GM12878 (cell line): Measurements from ENCODE around the gene MYLK4. TPM values are rescaled to one million over a fixed set of nuclear protein-coding genes. Genes with fewer than 3 reads are reported as not detected.
A peak's percentile ranks its signal among the peaks of the same experiment; 100 is the strongest.

ENCODE experiments used
- ATAC-seq: fragments of 200-7000 bp; cut with Tn5 transposase; 3 replicates; pipeline ENCODE4 v1.9.1; 2020; ENCODE audit warnings: mild to moderate bottlenecking, moderate library complexity
- Bru-seq: library from RNA; stranded (reverse); fragments of 400-500 nt; gene quantifications from one replicate; lab custom pipeline; 2021; lab: Mats Ljungman, UMichigan
- BruChase-seq, 2 experiments: library from RNA; stranded (reverse); fragments of 400-500 nt; gene quantifications; one replicate each; lab custom pipeline; 2021; lab: Mats Ljungman, UMichigan
- BruUV-seq: library from RNA; stranded (reverse); fragments of 400-500 nt; replicated peaks from 2 replicates; lab custom pipeline; 2021; lab: Mats Ljungman, UMichigan
- CTCF ChIA-PET: fragments of 300-600 bp; sonication (Branson Sonifier 250); formaldehyde crosslinking; extraction: SDS; loops from one replicate; lab custom pipeline; 2021; ENCODE audit warnings: inconsistent platforms; lab: Yijun Ruan, JAX
- POLR2A ChIA-PET: fragments of 350-600 bp; formaldehyde crosslinking; extraction: SDS; loops from one replicate; lab custom pipeline; 2021; ENCODE audit warnings: inconsistent platforms; lab: Charles Lee
- RAD21 ChIA-PET: fragments of 300-600 bp; sonication (Branson Sonifier 250); formaldehyde crosslinking; loops from one replicate; lab custom pipeline; 2023; ENCODE audit warnings: antibody characterized with exemption; ENCODE audit not compliant: unreplicated experiment; lab: Charles Lee
- SMC1A ChIA-PET: fragments of 300-600 bp; sonication (Branson Sonifier 250); formaldehyde crosslinking; loops from one replicate; lab custom pipeline; 2023; ENCODE audit not compliant: unreplicated experiment, uncharacterized antibody; lab: Charles Lee
- DNase-seq: peaks from one replicate; pipeline ENCODE4 v3.0.0-alpha.2; 2011; ENCODE audit warnings: low read depth, low spot score
- FAIRE-seq: peaks from 3 replicates; lab custom pipeline; 2011; peaks lifted over from hg19 to GRCh38; lab: Jason Lieb, UNC
- H2AFZ ChIP-seq: 2 replicates; pipeline ENCODE4 v1.6.0; 2011; ENCODE audit warnings: low read depth, low read length, control low read depth; ENCODE audit not compliant: control insufficient read depth
- H3K27ac ChIP-seq: 2 replicates; pipeline ENCODE4 v1.5.1; 2011; ENCODE audit warnings: control low read depth; ENCODE audit not compliant: control insufficient read depth, insufficient read depth
- H3K27me3 ChIP-seq, 2 experiments: replicated peaks in 1 of 2; 2 replicates each; pipeline versions ENCODE4 v1.6.0 to v1.6.1; 2011; ENCODE audit warnings: low read length in 1 of 2; ENCODE audit not compliant: control insufficient read depth in 2 of 2, insufficient read depth in 2 of 2
- H3K36me3 ChIP-seq, 2 experiments: 2 replicates each; pipeline ENCODE4 v1.5.1; 2011; ENCODE audit warnings: low read length in 1 of 2; ENCODE audit not compliant: control insufficient read depth in 2 of 2, insufficient read depth in 2 of 2
- H3K4me1 ChIP-seq: 2 replicates; pipeline ENCODE4 v1.6.1; 2011; ENCODE audit warnings: mild to moderate bottlenecking, low read length, moderate library complexity, mixed read lengths; ENCODE audit not compliant: control insufficient read depth, insufficient read depth
- H3K4me2 ChIP-seq: 2 replicates; pipeline ENCODE4 v1.6.0; 2011; ENCODE audit warnings: control low read depth; ENCODE audit not compliant: control insufficient read depth, insufficient read depth
- H3K4me3 ChIP-seq: fragments of 200-600 bp; sonication (generic); 2 replicates; pipeline ENCODE4 v1.5.1; 2016
- H3K79me2 ChIP-seq: 2 replicates; pipeline ENCODE4 v1.6.0; 2011; ENCODE audit warnings: low read length; ENCODE audit not compliant: control insufficient read depth, insufficient read depth
- H3K9ac ChIP-seq: 2 replicates; pipeline ENCODE4 v1.8.0; 2011; ENCODE audit warnings: low read length, control low read depth, mixed read lengths; ENCODE audit not compliant: control insufficient read depth, insufficient read depth
- H3K9me3 ChIP-seq: replicated peaks from 3 replicates; pipeline ENCODE4 v1.5.1; 2011; ENCODE audit warnings: mild to moderate bottlenecking, low read length; ENCODE audit not compliant: control insufficient read depth, insufficient read depth
- H4K20me1 ChIP-seq: 2 replicates; pipeline ENCODE4 v1.6.0; 2011; ENCODE audit not compliant: control insufficient read depth, insufficient read depth
- CBFB ChIP-seq: IDR thresholded peaks from 2 replicates; pipeline ENCODE4 v1.6.1; 2016; ENCODE audit warnings: antibody characterized with exemption, low read depth
- HSF1 ChIP-seq: fragments of 150-350 bp; IDR thresholded peaks from 2 replicates; pipeline ENCODE4 v1.6.1; 2014; ENCODE audit warnings: mild to moderate bottlenecking, low read depth, low read length
- SMAD5 ChIP-seq: IDR thresholded peaks from 2 replicates; pipeline ENCODE4 v1.6.1; 2016; ENCODE audit warnings: antibody characterized with exemption, low read depth
- SMC3 ChIP-seq: IDR thresholded peaks from 2 replicates; pipeline ENCODE4 v1.6.1; 2011; ENCODE audit warnings: low read length, improper control_type of control experiment, borderline replicate concordance
- ZBTB11 ChIP-seq: fragments of 450-650 bp; formaldehyde crosslinking; IDR thresholded peaks from 2 replicates; pipeline ENCODE4 v1.5.0; 2022; ENCODE audit warnings: mild to moderate bottlenecking, missing genetic modification characterization
- ZZZ3 ChIP-seq: IDR thresholded peaks from 2 replicates; pipeline ENCODE4 v1.6.1; 2011; ENCODE audit warnings: low read depth; ENCODE audit not compliant: control insufficient read depth, insufficient read length
- WGBS: methylation state at CpG from one replicate; pipeline ENCODE4 v1.1.6; 2016; ENCODE audit warnings: low lambda C conversion rate; ENCODE audit not compliant: insufficient replicate concordance, insufficient coverage; ENCODE audit errors: missing lambda C conversion rate; 5-methylcytosine and 5-hydroxymethylcytosine counted together
- in situ Hi-C: fragments of 300-500 bp; cut with MboI; formaldehyde crosslinking; loops from 9 replicates; pipeline ENCODE4 v1.14.3; 2018; ENCODE audit warnings: mixed read lengths
- intact Hi-C: fragments of 100-400 bp; cut with micrococcal nuclease; formaldehyde crosslinking; loops from one replicate; pipeline ENCODE4 v1.14.2; 2022; ENCODE audit not compliant: unreplicated experiment
- long read RNA-seq, 2 experiments: library from polyadenylated mRNA; unstranded; transcript quantifications; one replicate each; pipeline ENCODE4 v2.0.0, GENCODE V29; 2019 to 2020
- polyA minus RNA-seq, 3 experiments: library from RNA; depleted of rRNA, polyadenylated mRNA; stranded (reverse); fragments of >200 nt; gene quantifications; 2 replicates each; pipeline ENCODE4 v1.2.3, GENCODE V29; 2011
- polyA plus RNA-seq, 11 experiments: library from polyadenylated mRNA; depleted of rRNA in 4 of 11; unstranded in 6 of 11; stranded (reverse) in 5 of 11; fragments of >200 nt; fragmentation: Nextera tagmentation in 4 of 11; fragmentation: Illumina TruSeq in 1 of 11; extraction: Ambion mirVana in 4 of 11; extraction: Trizol in 1 of 11; gene quantifications; 1 replicate in 1 of 11; 2 replicates in 10 of 11; pipeline versions ENCODE4 v1.2.1 to v1.2.3, GENCODE V29; 2011 to 2016; ENCODE audit warnings: inconsistent platforms in 2 of 11, missing spikeins in 2 of 11, low read depth in 1 of 11
- total RNA-seq, 4 experiments: library from RNA; depleted of rRNA in 3 of 4; stranded (reverse); fragments of >200 nt in 3 of 4; fragmentation: Illumina TruSeq in 1 of 4; extraction: Trizol in 1 of 4; gene quantifications; 2 replicates each; pipeline versions ENCODE4 v1.2.1 to v1.2.3, GENCODE V29; 2013 to 2021

MYLK4 gene
- total RNA-seq (2013; cell fraction: nucleolus; rRNA removed) = 0.07 and 0.08 TPM in 2 replicates
- total RNA-seq (2014; rRNA removed) (under 0.01 TPM in 2 replicates), total RNA-seq (2014; rRNA removed; fragmentation: Illumina TruSeq; extraction: Trizol) (0.04 and 0.09 TPM in 2 replicates), total RNA-seq (2021) (0.05 TPM in 2 replicates), polyA plus RNA-seq (2011; rRNA removed) (0.05 and 0.06 TPM in 2 replicates), polyA plus RNA-seq (2014; fragmentation: Illumina TruSeq; extraction: Trizol) (0.06 and 0.11 TPM in 2 replicates), polyA plus RNA-seq (2014; fragmentation: Nextera tagmentation; extraction: Ambion mirVana) (under 1 TPM; under 0.01 to 0.05 TPM), polyA plus RNA-seq (2014; rRNA removed) (0.03 and 0.09 TPM in 2 replicates), polyA plus RNA-seq (2016; fragmentation: Nextera tagmentation; extraction: Ambion mirVana) (under 1 TPM in 1 of 2 experiments, not detected in 1; 0.09 TPM), polyA minus RNA-seq (2011; rRNA and poly(A)+ RNA removed) (0.05 TPM in 1 of 2 replicates, not detected in the other), Bru-seq, nascent RNA (percentile 16 among the genes with signal in this experiment), BruChase-seq, experiment 1, labeled RNA remaining after a 6-hour chase (percentile 24 among the genes with signal in this experiment), BruChase-seq, experiment 2, labeled RNA remaining after a 2-hour chase (percentile 24 among the genes with signal in this experiment)
- polyA plus RNA-seq (2011; ENCODE audit: low read depth) = not detected
- polyA plus RNA-seq (2011; cell fraction: cytosol; rRNA removed) = 0.03 and 0.04 TPM in 2 replicates
- 0.15 TPM in 2 replicates for polyA plus RNA-seq (2011; cell fraction: nucleus; rRNA removed)
- polyA plus RNA-seq (2012) = 0.07 TPM in 2 replicates
- not detected in 2 replicates for polyA minus RNA-seq (2011; cell fraction: cytosol; rRNA and poly(A)+ RNA removed)
- 0.10 TPM in 1 of 2 replicates, not detected in the other for polyA minus RNA-seq (2011; cell fraction: nucleus; rRNA and poly(A)+ RNA removed)
- long read RNA-seq, experiment 1 = 0 reads
- long read RNA-seq, experiment 2 = 0 reads

GRCh38 chr6:2750832-2751231 is at the start of gene MYLK4:
TSS of gene MYLK4 (minus strand) at chr6:2750922. CDS start at chr6:2749294, 1,628 bp downstream.
- 26% methylated on average over 7 of the region's 7 CpGs for WGBS

More at GRCh38 chr6:2750832-2751231, at the start of gene MYLK4:
- H3K9me3 ChIP-seq = no peaks in the 10 kb centered on the region
- POLR2A ChIA-PET = no interaction called here
- ATAC-seq (no peak), FAIRE-seq (no peak), DNase-seq (no peak)
- H3K27me3 ChIP-seq = peaks cover 4 to 7% of the 10 kb centered on the region in 2 experiments; a peak in 2 of 4 replicates
- H3K4me1 ChIP-seq = no peaks in the 10 kb centered on the region
- in situ Hi-C loops = loop anchor here (10.0 kb wide), 1 partner anchor 1156 kb away; no protein-coding TSS in a partner anchor
- no peaks in the 10 kb centered on the region for H4K20me1 ChIP-seq
- no peak within 1 kb of the TSS for H3K27ac ChIP-seq
- no TSS peak for BruUV-seq
- H2AFZ ChIP-seq = no peak within 1 kb of the TSS
- CTCF ChIA-PET = interaction anchor here (0.6 to 6.2 kb wide), 40 partner anchors 7 to 1155 kb away, joined by 3 to 85 read pairs (median 4); partner anchors contain the start of genes SERPINB1 and WRNIP1
- SMC1A ChIA-PET = interaction anchor here (0.7 to 3.1 kb wide), 12 partner anchors 9 to 1155 kb away, joined by 3 to 30 read pairs (median 4); partner anchors contain the start of gene SERPINB1
- no peak within 1 kb of the TSS for H3K4me2 ChIP-seq
- no peaks in the 10 kb centered on the region for H3K79me2 ChIP-seq
- no peak for TF ChIP-seq HSF1
- no peak for TF ChIP-seq ZZZ3
- no peak for TF ChIP-seq SMC3
- no peak for TF ChIP-seq ZBTB11 (CRISPR knock-in tag)
- TF ChIP-seq SMAD5 = no peak
- TF ChIP-seq CBFB = no peak
- intact Hi-C loops = loop anchor here (1.0 kb wide), 2 partner anchors 13 to 1155 kb away; no protein-coding TSS in a partner anchor
- no peak within 1 kb of the TSS for H3K4me3 ChIP-seq
- RAD21 ChIA-PET = interaction anchor here (0.8 to 3.6 kb wide), 5 partner anchors 13 to 1154 kb away, joined by 3 to 14 read pairs (median 5); no protein-coding TSS in a partner anchor
- H3K9ac ChIP-seq = no peak within 1 kb of the TSS
- H3K36me3 ChIP-seq = no peaks in the 10 kb centered on the region
